Measurements from ENCODE around the gene TCOF1.

TCOF1 gene, protein sequence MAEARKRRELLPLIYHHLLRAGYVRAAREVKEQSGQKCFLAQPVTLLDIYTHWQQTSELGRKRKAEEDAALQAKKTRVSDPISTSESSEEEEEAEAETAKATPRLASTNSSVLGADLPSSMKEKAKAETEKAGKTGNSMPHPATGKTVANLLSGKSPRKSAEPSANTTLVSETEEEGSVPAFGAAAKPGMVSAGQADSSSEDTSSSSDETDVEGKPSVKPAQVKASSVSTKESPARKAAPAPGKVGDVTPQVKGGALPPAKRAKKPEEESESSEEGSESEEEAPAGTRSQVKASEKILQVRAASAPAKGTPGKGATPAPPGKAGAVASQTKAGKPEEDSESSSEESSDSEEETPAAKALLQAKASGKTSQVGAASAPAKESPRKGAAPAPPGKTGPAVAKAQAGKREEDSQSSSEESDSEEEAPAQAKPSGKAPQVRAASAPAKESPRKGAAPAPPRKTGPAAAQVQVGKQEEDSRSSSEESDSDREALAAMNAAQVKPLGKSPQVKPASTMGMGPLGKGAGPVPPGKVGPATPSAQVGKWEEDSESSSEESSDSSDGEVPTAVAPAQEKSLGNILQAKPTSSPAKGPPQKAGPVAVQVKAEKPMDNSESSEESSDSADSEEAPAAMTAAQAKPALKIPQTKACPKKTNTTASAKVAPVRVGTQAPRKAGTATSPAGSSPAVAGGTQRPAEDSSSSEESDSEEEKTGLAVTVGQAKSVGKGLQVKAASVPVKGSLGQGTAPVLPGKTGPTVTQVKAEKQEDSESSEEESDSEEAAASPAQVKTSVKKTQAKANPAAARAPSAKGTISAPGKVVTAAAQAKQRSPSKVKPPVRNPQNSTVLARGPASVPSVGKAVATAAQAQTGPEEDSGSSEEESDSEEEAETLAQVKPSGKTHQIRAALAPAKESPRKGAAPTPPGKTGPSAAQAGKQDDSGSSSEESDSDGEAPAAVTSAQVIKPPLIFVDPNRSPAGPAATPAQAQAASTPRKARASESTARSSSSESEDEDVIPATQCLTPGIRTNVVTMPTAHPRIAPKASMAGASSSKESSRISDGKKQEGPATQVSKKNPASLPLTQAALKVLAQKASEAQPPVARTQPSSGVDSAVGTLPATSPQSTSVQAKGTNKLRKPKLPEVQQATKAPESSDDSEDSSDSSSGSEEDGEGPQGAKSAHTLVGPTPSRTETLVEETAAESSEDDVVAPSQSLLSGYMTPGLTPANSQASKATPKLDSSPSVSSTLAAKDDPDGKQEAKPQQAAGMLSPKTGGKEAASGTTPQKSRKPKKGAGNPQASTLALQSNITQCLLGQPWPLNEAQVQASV (N-terminal part only)

DNA sequence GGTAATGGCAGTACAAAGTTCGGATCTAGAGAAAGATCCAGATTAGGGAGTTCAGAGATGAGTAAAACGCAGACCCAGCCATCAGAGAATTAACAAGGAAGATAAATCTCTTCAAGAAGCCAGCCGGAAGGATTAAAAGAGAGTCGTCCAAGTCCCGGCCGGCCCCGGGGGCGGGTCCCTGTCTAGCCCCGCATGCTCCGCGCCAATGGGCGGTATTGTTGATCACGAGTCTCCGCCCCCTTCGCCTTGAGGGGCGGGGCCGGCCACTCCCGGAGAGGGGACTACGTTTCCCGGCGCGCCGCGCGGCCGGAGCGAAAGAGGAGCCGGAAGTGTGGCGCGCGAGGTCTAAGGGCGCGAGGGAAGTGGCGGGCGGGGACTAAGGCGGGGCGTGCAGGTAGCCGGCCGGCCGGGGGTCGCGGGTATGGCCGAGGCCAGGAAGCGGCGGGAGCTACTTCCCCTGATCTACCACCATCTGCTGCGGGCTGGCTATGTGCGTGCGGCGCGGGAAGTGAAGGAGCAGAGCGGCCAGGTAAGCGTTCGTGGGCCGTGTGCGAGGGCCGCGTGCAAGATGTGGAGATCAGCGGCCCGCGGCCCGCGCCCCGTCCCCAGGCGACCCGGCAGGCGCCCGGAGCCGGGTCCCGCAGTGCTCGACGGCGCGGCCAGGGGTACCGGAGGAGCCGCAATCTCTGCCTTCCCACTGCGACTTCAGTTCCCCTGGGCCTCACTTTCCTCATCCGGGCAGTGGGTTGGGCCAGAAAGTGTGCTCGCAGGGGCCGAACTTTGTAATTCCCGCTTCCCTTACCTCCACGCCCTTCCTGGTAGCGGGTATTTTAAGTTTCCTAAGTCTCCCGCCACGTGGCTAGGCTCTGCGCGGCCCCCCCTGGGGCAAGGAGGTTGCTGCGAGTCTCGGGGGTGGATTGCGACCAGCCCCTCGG lies at the start of gene TCOF1:
TSS of gene TCOF1 (plus strand) at position 372 of the 935 bp plus-strand sequence. CDS start at position 422, 50 bp downstream.
- peak; percentile 53 for DNase-seq (ENCODE audit: low read depth)

DNA sequence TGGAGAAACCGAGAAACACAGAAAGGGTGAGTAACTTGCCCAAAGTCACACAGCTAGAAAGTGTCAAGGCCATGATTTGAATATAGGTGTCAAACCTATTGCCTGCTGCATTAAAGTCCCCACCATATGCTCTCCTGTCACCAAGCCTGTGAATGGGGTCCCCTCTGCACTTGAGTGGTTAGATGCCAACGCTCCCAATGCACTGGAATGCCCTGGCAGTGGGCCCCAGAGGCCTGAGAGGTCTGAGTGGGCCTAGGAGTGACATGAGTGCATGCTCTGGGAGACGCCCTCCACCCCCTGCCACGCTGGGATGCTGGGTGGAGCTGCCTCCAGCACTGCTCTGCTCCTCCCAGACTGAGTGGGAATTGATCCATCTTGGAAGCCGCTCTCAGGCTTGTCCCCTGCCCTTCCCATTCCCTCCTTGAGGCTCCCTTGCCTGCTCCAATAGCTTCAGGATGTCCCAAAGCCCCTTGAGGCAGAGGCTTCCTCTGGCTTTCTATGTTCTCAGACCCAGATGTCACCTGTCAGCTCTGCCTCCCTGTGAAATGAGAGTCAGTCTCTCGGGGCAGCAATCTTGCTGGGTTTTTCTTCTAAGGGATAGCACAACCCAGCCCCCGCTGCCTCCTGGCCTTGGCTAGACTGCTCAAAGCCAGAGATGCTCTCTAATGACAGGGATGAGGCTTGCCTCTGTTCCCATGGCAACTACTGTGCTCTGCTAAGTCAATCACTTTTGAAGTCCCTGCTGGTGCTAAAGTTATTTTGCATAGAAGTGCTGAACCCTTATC lies 48.2 kb upstream of the TCOF1 start:
- no peak for DNase-seq (ENCODE audit: low read depth)

DNA sequence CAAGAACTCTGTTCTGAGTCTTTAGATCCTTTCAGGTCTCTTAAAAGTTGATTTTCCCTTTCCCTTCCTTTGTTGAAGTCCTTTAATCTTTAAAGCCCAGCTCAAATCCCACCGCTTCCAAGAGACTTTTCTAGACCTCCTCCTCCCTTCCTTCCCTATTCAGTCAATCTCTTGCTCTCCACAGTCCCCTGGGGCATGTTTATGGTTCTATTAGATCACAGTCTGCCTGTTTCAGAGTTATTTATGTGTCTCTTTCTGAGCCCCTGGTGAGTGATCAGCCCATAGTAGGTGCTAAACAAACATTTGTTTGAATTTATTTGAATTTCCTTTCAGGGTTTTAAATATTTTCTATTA lies 47.6 kb upstream of the TCOF1 start:
- DNase-seq (ENCODE audit: low read depth), result no peak

DNA sequence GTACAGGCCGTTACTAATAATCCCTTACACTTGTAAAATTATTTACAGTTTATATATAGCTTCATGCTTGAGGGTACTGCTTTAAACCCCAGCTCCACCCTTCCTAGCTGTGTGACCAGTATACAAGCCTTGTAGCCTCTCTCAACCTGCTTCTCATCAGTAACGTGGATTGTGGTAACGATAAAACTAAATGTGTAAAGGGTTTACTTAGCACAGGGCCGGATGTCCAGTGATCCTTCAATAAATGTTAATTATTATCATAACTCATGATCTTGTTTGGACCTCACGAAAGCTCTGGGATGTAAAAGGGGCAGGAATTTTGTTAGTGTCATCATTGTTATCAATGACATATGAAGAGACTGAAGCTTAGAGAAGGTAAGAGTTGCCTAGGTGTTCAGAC lies 47.3 kb upstream of the TCOF1 start:
- no peak for DNase-seq (ENCODE audit: low read depth)

DNA sequence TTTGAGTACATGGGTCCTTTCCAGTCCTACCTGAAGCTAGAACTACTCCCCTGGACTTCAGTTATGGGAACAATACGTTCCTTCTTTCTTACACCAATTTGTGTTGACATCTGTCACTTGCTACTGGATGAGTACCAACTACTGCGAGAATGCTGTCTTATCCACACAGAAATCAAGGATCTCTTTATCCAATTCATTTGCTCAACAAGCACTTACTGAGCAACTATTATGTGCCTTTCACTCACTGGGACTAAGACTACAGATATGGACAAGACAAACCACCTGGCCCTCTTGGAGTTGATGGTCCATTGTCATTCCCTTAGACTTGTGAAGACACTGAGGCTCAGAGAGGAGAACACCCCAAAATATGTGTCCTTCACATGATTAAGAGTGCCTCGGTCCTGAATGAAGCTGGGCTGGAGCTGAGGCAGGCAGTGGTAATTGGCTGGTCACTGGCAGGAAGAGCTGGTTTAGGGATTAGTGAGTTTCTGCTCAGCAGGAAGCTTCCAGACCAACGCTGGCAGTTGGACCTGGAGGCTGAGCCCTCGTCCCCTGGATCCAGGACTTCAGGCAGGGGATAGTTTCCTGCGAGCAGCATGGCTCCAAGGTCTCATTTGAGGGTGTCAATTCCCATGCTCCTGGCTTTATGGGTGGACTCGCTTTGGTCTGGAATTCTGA lies 46.3 kb upstream of the TCOF1 start:
- no peak for DNase-seq (ENCODE audit: low read depth)

DNA sequence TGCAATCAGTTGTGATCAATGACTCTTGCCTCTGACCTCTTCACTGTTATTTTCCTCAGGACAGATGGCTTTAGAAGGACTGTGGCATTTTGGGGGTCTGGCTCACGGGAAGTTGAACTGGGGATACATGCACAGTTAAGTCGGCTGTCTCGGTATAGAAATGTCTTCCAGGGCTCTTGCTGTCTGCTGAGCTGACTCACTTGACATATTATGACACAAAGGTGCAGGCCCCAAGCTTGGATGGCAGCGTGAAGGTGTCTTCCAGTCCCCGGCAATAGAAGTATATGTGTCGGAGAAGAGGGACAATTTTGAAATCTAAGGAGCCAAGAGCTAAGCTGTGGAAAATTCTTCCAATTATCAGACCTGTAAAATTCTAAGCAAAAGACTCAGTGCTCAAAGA lies 45.0 kb upstream of the TCOF1 start:
- no peak for DNase-seq (ENCODE audit: low read depth)

DNA sequence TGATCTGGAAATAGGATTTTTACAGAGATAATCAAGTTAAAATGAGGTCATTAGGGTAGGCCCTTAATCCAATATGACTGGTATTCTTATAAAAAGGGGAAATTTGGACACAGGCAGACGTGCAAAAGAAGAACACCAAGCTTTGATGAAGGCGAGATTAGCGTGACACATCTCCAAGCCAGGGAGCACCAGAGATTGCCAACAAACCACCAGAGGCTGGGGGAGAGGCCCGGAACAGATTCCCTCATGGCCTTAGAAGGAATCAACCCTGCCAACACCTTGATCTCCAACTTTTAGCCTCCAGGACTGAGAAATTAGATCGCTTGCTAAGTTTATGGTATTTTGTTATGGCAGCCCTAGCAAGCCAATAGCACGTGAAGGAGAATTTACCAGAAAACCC lies 44.0 kb upstream of the TCOF1 start:
- no peak for DNase-seq (ENCODE audit: low read depth)

DNA sequence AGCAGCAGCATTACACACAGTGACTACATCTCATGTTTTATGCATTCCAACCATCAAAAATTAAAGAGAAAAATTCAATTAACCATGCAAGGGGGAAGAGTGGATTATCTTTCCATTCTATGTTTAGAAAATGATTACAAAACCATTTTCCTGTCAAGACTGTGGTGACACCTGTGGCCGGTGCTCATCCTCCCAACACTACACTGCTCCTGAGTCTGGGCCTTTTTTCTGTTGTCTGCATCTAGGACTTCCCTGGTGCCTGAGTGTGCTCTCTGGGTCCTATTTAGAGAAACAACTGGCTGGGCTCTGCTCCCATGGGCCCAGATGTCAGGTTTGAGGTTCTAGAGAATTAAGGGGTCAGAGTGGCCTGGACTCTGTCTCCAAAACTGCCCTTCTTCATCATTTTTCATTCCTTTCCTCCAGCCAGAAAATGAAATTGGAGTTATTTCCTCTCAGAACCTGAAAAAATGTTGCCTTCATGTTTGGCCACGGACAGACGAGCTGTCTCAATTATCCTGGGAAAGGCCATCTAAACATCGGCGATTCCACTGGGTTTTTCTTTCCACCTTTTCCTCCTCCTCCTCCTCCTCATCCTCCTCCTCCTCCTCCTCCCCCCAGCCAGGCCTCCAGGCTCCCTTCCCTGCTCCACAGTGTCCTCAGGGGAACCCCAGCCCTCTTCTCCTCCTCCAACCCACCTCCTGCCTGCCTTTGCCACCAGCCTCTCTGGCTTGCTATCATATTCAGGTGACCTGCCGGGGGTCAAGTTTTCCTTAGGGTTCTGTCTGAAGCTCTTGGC lies 43.4 kb upstream of the TCOF1 start:
- DNase-seq (ENCODE audit: low read depth), result no peak

DNA sequence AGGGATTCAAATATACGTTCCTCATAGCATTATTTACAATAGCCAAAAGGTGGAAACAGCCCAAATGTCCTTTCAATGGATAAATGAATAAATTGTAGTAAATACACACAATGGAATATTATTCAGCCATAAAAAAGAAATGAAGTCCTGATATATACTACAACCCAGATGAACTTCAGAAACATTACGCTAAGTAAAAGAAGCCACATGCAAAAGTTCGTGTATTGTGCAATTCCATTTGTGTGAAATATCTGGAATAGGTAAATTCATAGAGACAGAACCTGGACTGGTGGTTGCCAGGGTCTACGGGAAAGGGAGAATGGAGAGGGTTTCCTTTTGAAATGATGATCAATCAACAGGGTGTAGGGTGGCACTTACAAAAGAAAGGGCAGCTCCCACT lies 42.3 kb upstream of the TCOF1 start:
- no peak for DNase-seq (ENCODE audit: low read depth)

DNA sequence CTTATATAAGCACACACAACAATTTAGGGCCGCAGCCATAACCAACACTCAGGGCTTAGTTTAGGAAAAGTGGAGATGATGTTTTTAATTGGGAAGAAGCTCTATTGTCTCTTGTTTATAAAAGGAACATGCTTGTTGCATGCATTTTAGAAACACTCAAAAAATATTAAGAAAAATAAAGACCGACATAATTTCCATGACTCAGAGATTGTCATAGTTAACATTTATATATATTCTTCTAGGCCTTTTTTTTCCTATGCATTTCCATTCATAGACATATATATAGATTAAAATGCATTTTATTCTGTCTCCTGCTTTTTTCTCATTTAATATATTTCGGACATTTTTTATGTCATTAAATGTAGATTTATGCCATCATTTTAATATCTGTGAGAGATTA lies 41.2 kb upstream of the TCOF1 start:
- DNase-seq (ENCODE audit: low read depth), result no peak

DNA sequence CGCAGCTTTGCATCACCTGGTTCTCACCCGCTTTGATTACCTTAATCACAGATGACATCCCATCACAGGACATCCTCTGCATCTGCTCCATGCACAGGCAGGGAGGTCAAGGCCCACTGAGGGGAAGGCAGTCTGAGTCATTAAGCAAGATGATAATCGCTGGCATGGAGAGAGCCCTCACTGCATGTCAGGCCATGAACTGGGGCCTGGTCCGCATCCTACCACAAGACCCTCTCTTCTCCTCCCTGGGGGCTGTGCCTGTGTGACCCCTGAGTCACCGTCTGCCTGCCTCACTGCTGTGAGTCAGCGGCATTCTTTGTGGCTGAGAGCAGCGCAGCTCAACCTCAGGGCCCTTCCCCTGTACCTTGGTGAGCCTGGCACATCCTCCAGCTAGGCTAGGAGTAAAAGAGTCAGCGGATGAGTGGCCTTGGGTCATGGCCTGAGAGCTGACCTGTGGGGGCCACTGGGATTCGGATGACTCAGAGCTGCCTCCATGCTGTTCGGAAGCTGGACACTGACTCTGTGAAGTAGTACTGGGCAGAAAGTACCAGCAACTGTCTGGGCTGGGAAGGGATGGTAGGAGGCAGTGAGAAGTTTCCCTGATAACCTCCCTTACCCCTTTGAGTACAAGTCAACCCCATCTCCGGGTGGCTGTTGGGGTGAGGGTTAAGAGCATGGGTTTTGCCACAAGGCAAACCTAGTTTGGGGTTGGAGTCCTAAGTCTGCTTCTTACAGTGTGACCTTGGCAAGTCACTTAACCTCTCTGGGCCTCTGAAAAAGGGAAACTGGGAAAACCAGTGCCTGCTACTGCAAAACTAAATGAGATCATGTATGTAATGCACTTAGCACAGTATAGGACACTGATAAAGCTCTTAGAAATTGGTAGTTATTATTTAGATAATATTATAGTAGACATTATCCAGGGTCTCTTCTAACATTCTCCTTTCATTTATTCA lies 40.2 kb upstream of the TCOF1 start:
- DNase-seq (ENCODE audit: low read depth), result peak; percentile 77

DNA sequence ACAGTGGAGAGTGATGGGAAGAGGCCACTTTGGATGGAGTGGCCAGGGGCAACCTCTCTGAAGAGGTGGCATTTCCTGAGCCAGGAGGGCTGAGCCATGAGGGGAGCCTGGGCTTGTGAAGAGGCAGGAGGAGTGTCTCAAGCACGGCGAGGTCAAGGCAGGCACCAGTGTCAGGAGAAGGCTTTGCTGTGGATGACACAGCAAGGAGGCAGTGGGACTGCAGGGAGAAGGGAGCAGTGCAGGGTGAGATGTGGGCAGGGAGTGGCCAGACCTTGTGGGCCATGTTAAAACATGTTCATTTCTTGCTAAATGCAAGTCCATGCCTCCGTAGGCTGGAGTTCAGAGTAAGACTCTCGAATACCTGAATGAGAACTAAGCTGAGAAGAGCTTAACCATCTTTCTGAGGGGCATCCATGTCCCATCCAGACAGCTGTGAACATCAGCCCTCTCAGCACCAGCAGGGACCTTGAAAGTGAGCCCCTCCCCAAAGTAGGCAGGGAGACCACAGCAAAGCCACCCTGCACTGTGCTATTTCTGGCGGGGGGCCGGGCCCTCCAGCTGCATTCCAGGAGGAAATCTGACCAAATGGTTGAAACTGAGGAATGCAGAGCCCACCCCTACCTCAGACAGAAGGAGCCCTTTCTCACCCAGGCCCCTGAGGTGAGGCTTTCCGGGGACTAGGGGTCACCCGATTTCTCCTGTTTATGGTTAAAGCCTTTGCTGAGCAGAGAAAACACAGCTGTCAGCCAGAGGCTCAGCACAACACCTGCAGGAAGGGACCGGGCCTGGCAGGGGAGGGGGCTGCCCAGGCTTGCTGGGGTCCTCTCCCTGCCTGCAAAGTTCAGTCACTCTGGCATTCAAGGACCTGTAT lies 38.6 kb upstream of the TCOF1 start:
- no peak for DNase-seq (ENCODE audit: low read depth)

DNA sequence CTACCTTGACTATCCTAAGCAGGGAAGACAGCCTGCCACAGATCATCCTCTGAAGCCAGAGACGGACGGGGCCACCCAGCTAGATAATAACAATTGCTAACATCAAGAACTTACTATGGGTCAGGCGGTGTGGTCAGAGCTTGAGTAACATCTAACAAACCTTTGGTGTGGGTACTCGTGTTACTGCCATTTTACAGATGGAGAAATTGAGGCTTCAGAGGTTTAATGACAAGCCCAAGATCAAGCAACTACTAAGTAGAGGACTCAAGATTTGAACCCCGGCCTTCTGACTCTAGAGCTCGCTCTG lies 38.1 kb upstream of the TCOF1 start:
- no peak for DNase-seq (ENCODE audit: low read depth)

DNA sequence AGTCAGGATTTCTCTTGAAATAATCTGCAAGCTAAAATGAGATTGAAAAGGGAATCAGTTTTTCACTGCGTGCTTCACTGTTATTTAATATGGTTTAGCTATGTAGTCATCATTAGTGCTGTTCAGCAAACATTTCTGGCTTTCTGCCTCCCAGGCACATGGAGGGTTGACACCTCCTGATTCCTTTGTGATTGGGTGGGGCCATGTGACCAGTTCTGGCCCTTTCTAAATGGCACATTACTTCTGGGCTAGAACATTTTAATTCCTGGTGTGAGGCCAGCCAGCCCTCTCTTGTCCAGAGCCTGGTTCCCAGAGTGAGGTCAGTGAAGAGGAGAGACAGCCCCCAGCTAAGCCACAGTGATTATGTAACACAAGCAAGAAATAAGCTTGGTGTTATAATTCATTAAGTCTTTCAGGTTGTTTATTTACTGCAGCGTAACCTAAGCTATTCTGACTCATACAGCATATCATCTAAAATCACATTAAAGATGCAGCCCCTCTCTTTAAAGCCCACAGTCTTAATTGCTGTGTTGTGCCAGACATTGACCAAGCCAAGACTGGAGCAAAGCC lies 37.4 kb upstream of the TCOF1 start:
- no peak for DNase-seq (ENCODE audit: low read depth)

DNA sequence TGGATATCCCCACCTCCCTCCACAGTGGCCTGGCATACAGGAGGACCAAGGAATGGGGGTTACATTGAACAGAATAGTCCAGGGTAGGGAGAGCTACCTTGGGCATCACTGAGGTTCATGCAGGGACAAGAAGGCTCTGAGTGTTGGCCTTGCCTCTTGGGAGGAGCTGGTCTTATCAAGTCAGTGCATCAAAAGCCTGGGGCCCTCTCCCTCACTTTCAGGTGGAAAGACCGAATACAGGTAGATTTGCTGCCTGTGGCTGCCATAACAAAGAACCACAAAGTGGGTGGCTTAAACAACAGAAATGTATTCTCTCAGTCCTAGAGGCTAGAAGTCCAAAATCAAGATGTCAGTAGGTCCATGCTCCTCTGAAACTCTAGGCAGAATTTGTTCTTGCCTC lies 36.3 kb upstream of the TCOF1 start:
- no peak for DNase-seq (ENCODE audit: low read depth)

DNA sequence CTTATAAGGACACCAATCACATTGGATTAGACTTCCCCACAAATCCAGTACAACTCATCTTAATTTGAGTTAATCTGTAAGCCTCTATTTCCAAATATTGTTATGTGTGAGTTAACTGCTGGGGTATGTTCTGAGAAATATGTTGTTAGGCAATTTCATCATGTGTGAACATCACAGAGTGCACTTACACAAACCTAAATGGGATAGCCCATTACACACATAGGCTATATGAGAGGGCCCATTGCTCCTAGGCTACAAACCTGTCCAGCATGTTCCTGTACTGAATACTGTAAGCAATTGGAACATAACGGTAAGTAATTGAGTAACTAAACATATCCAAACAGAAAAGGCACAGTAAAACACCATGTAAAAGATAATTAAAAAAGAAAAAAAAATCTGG lies 35.7 kb upstream of the TCOF1 start:
- no peak for DNase-seq (ENCODE audit: low read depth)

DNA sequence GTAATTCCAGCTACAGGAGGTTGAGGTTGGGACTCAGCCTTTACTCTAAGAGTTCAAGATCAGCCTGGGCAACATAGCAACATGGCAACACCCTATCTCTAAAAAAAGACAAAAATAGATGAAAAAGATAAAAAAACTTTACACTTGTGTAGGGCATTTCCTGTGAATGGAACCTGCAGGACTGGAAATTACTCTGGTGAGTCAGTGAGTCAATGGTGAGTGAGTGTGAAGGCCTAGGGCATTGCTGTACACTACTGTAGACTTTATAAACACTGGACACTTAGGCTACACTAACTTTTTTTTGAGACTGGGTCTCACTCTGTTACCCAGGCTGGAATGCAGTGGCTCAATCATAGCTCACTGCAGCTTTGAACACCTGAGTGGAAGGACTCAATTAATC lies 35.3 kb upstream of the TCOF1 start:
- DNase-seq (ENCODE audit: low read depth), result no peak

All from HS-27A (cell line).